Tibial nerve (tissue), 4 donors: ENCODE measurements around the gene EFR3B. TPM values are rescaled to one million over a fixed set of nuclear protein-coding genes. Genes with fewer than 3 reads are reported as not detected.
"Not testable (repeated sequence)": the region's sequence is repeated elsewhere in the genome, so short reads cannot be mapped to it uniquely, and the experiment has no call there.

Experiments
- DNase-seq, 2 donors: peaks; one replicate each; pipeline ENCODE4 v3.0.0-alpha.2; 2019; ENCODE audit warnings: low spot score in 2 of 2
- H3K27ac ChIP-seq, 4 donors: fragments of 200-600 bp; sonication (generic) in 3 of 4; one replicate each; pipeline ENCODE4 v1.5.1; 2017 to 2019; ENCODE audit warnings: mild to moderate bottlenecking in 1 of 4
- H3K27me3 ChIP-seq, 2 donors: fragments of 200-600 bp; sonication (generic) in 1 of 2; one replicate each; pipeline versions ENCODE4 v1.5.1 to v1.6.0; 2017 to 2019
- H3K36me3 ChIP-seq, 3 donors: fragments of 200-600 bp; sonication (generic); one replicate each; pipeline ENCODE4 v1.5.1; 2018 to 2019
- H3K4me1 ChIP-seq, 4 donors: fragments of 200-600 bp; sonication (generic) in 3 of 4; one replicate each; pipeline ENCODE4 v1.5.1; 2017 to 2019
- H3K4me3 ChIP-seq, 4 donors: fragments of 200-600 bp; sonication (generic) in 3 of 4; one replicate each; pipeline ENCODE4 v1.5.1; 2017 to 2019; ENCODE audit warnings: mild to moderate bottlenecking in 1 of 4, moderate library complexity in 1 of 4
- H3K9me3 ChIP-seq, 4 donors: fragments of 200-600 bp; sonication (generic) in 3 of 4; one replicate each; pipeline ENCODE4 v1.5.1; 2017 to 2019
- CTCF ChIP-seq, 5 experiments: fragments of 200-600 bp in 3 of 5; fragments of 450-650 bp in 2 of 5; sonication (generic) in 3 of 5; IDR thresholded peaks; one replicate each; pipeline ENCODE4 v1.5.1; 2016 to 2019; ENCODE audit warnings: antibody characterized with exemption in 5 of 5, mild to moderate bottlenecking in 3 of 5, moderate library complexity in 2 of 5
- EP300 ChIP-seq, 2 donors: sonication (generic); formaldehyde crosslinking; IDR thresholded peaks; one replicate each; pipeline ENCODE4 v1.6.1; 2017; ENCODE audit warnings: antibody characterized with exemption in 2 of 2, mild to moderate bottlenecking in 1 of 2
- POLR2A ChIP-seq, 2 donors: fragments of 450-650 bp; IDR thresholded peaks; one replicate each; pipeline ENCODE4 v1.6.1; 2017; ENCODE audit warnings: antibody characterized with exemption in 2 of 2, mild to moderate bottlenecking in 2 of 2, moderate library complexity in 2 of 2
- WGBS, 2 donors: methylation state at CpG; one replicate each; pipeline ENCODE4 v1.1.5; 2018; 5-methylcytosine and 5-hydroxymethylcytosine counted together
- total RNA-seq, 4 donors: library from RNA; depleted of rRNA; stranded (reverse); fragments of >200 nt; gene quantifications; one replicate each; pipeline ENCODE4 v1.1.0, GENCODE V29; 2016

The EFR3B gene
- total RNA-seq, 4 donors from 2014 or later, result 5.4 to 7.1 (median 5.7) TPM

GRCh38 chr2:25145803-25146202 is 103.9 kb downstream of the EFR3B start:
- no peak overlapping the region for H3K4me3 ChIP-seq
- 75 to 90% methylated on average over 6 of the region's 6 CpGs for WGBS, 2 donors
- no peak for TF ChIP-seq POLR2A (IDR thresholded peaks at IDR 0.05)
- TF ChIP-seq EP300 (IDR thresholded peaks at IDR 0.05), result no peak
- no peak for TF ChIP-seq CTCF (IDR thresholded peaks at IDR 0.05)

GRCh38 chr2:25146896-25147295 is 105.0 kb downstream of the EFR3B start:
- no peak for DNase-seq
- H3K36me3 ChIP-seq, result peaks cover 0 to 55% (median 0%) of the 10 kb centered on the region in 3 donors
- WGBS, 2 donors, result 95% methylated on average over 10 of the region's 10 CpGs
- no peak overlapping the region for H3K27ac ChIP-seq
- H3K9me3 ChIP-seq, result no peaks in the 10 kb centered on the region
- no peaks in the 10 kb centered on the region for H3K27me3 ChIP-seq
- no peak overlapping the region for H3K4me3 ChIP-seq
- H3K4me1 ChIP-seq, result no peaks in the 10 kb centered on the region
- no peak for TF ChIP-seq POLR2A (IDR thresholded peaks at IDR 0.05)
- TF ChIP-seq CTCF (IDR thresholded peaks at IDR 0.05), result no peak
- no peak for TF ChIP-seq EP300 (IDR thresholded peaks at IDR 0.05)

More at GRCh38 chr2:25145803-25146202, 103.9 kb downstream of the EFR3B start:
- peaks cover 0 to 61% (median 0%) of the 10 kb centered on the region in 3 donors for H3K36me3 ChIP-seq
- no peak overlapping the region for H3K27ac ChIP-seq
- no peaks in the 10 kb centered on the region for H3K4me1 ChIP-seq
- no peaks in the 10 kb centered on the region for H3K27me3 ChIP-seq
- H3K9me3 ChIP-seq, result no peaks in the 10 kb centered on the region
- no peak for DNase-seq

GRCh38 chr2:25149646-25150045 is 107.8 kb downstream of the EFR3B start:
- H3K27ac ChIP-seq, result no peak overlapping the region
- no peak overlapping the region for H3K4me3 ChIP-seq
- DNase-seq, result no peak
- H3K27me3 ChIP-seq, result no peaks in the 10 kb centered on the region
- peaks cover 0 to 66% (median 0%) of the 10 kb centered on the region in 3 donors for H3K36me3 ChIP-seq
- no peaks in the 10 kb centered on the region for H3K9me3 ChIP-seq
- no peak for TF ChIP-seq CTCF (IDR thresholded peaks at IDR 0.05)
- TF ChIP-seq EP300 (IDR thresholded peaks at IDR 0.05), result no peak
- H3K4me1 ChIP-seq, result no peaks in the 10 kb centered on the region
- WGBS, 2 donors, result 92 to 93% methylated on average over 5 to 6 of the region's 6 CpGs

- not testable (repeated sequence) for H3K9me3 ChIP-seq, DNase-seq, H3K4me1 ChIP-seq, H3K4me3 ChIP-seq, H3K27ac ChIP-seq, H3K27me3 ChIP-seq
- 91 to 93% methylated on average over 5 of the region's 5 CpGs for WGBS, 2 donors
- peaks cover 0 to 65% (median 0%) of the 10 kb centered on the region in 3 donors for H3K36me3 ChIP-seq
Observed at GRCh38 chr2:25150993-25151392, 109.1 kb downstream of the EFR3B start.

- WGBS, 2 donors, result 85 to 90% methylated on average over 12 of the region's 12 CpGs
- no peaks in the 10 kb centered on the region for H3K4me1 ChIP-seq
- TF ChIP-seq POLR2A (IDR thresholded peaks at IDR 0.05), result no peak
- no peak for TF ChIP-seq CTCF (IDR thresholded peaks at IDR 0.05)
- no peak for TF ChIP-seq EP300 (IDR thresholded peaks at IDR 0.05)
- no peaks in the 10 kb centered on the region for H3K27me3 ChIP-seq
- DNase-seq, result no peak
- H3K9me3 ChIP-seq, result no peaks in the 10 kb centered on the region
- no peak overlapping the region for H3K27ac ChIP-seq
- no peak overlapping the region for H3K4me3 ChIP-seq
- H3K36me3 ChIP-seq, result peaks cover 0 to 58% (median 0%) of the 10 kb centered on the region in 3 donors
Observed at GRCh38 chr2:25151718-25152117, 109.8 kb downstream of the EFR3B start.

- Histone ChIP-seq H3K36me3 (peaks cover 0 to 41% (median 0%) of the 10 kb centered on the region in 3 donors), H3K4me1 (no peaks in the 10 kb centered on the region), H3K4me3 (no peak overlapping the region), H3K27me3 (no peaks in the 10 kb centered on the region), H3K27ac (no peak overlapping the region), H3K9me3 (no peaks in the 10 kb centered on the region)
- 85 to 92% methylated on average over 10 of the region's 10 CpGs for WGBS, 2 donors
- TF ChIP-seq POLR2A (IDR thresholded peaks at IDR 0.05) (no peak), CTCF (IDR thresholded peaks at IDR 0.05) (no peak), EP300 (IDR thresholded peaks at IDR 0.05) (no peak)
- no peak for DNase-seq
Observed at GRCh38 chr2:25155401-25155800, 113.5 kb downstream of the EFR3B start.
